IgD-negative memory B cell (primary cell): ENCODE data around the gene SNX25. TPM values are rescaled to one million over a fixed set of nuclear protein-coding genes. Genes with fewer than 3 reads are reported as not detected.
A peak's percentile ranks its signal among the peaks of the same experiment; 100 is the strongest.
"Not testable (repeated sequence)": the region's sequence is repeated elsewhere in the genome, so short reads cannot be mapped to it uniquely, and the experiment has no call there.

Experiments used
- H3K27ac Mint-ChIP-seq, 3 donors: one replicate each; pipeline ENCODE4 v1.8.0; 2020 to 2022; ENCODE audit warnings: mild to moderate bottlenecking in 3 of 3, mixed read lengths in 3 of 3, moderate library complexity in 1 of 3
- H3K27me3 Mint-ChIP-seq: one replicate; pipeline ENCODE4 v1.8.0; 2021; ENCODE audit warnings: mixed read lengths
- H3K36me3 Mint-ChIP-seq: one replicate; pipeline ENCODE4 v1.8.0; 2020; ENCODE audit warnings: mild to moderate bottlenecking, mixed read lengths
- H3K4me1 Mint-ChIP-seq, 3 donors: one replicate each; pipeline ENCODE4 v1.8.0; 2020 to 2022; ENCODE audit warnings: mixed read lengths in 3 of 3, mild to moderate bottlenecking in 1 of 3
- H3K4me3 Mint-ChIP-seq, 4 donors: one replicate each; pipeline ENCODE4 v1.8.0; 2020 to 2022; ENCODE audit warnings: mild to moderate bottlenecking in 4 of 4, mixed read lengths in 4 of 4, moderate library complexity in 3 of 4
- H3K9me3 Mint-ChIP-seq, 3 donors: one replicate each; pipeline ENCODE4 v1.8.0; 2020 to 2021; ENCODE audit warnings: mixed read lengths in 3 of 3, mild to moderate bottlenecking in 1 of 3
- polyA plus RNA-seq: library from polyadenylated mRNA; unstranded; fragments of 300-500 nt; fragmentation: Illumina TruSeq; gene quantifications from one replicate; pipeline ENCODE4 v1.2.3, GENCODE V29; 2021

The SNX25 gene
- polyA plus RNA-seq, 1 donor from 2014 or later, result 24.4 TPM

- Mint-ChIP-seq H3K27me3 (no peaks in the 10 kb centered on the region), H3K4me1 (peaks cover 22 to 37% (median 37%) of the 10 kb centered on the region in 3 donors), H3K9me3 (peaks cover 0 to 5% (median 0%) of the 10 kb centered on the region in 3 donors), H3K27ac (peak overlapping the region in 2 of 3 donors; percentile 10 to 53), H3K36me3 (no peaks in the 10 kb centered on the region), H3K4me3 (no peak overlapping the region)
These were observed 25.9 kb downstream of the SNX25 start for GRCh38 chr4:185235119-185235842.

- Mint-ChIP-seq H3K4me3 (no peak overlapping the region), H3K36me3 (no peaks in the 10 kb centered on the region), H3K4me1 (peaks cover 22 to 37% (median 37%) of the 10 kb centered on the region in 3 donors), H3K9me3 (peaks cover 0 to 5% (median 0%) of the 10 kb centered on the region in 3 donors), H3K27ac (peak overlapping the region in 1 of 3 donors; percentile 53), H3K27me3 (no peaks in the 10 kb centered on the region)
These were observed 26.6 kb downstream of the SNX25 start for GRCh38 chr4:185235843-185236503.

- H3K4me3 Mint-ChIP-seq, result no peak overlapping the region
- peaks cover 0 to 5% (median 0%) of the 10 kb centered on the region in 3 donors for H3K9me3 Mint-ChIP-seq
- H3K4me1 Mint-ChIP-seq, result peaks cover 19 to 35% (median 32%) of the 10 kb centered on the region in 3 donors
- H3K27me3 Mint-ChIP-seq, result no peaks in the 10 kb centered on the region
- H3K36me3 Mint-ChIP-seq, result no peaks in the 10 kb centered on the region
- peak overlapping the region in 1 of 3 donors; percentile 19 for H3K27ac Mint-ChIP-seq
These were observed 27.8 kb downstream of the SNX25 start for GRCh38 chr4:185237175-185237574.

GRCh38 chr4:185238215-185238681 lies 28.9 kb downstream of the SNX25 start:
- Mint-ChIP-seq H3K36me3 (no peaks in the 10 kb centered on the region), H3K4me1 (peaks cover 18 to 35% (median 25%) of the 10 kb centered on the region in 3 donors), H3K27ac (peak overlapping the region in 1 of 3 donors; percentile 50), H3K27me3 (no peaks in the 10 kb centered on the region), H3K9me3 (peaks cover 0 to 5% (median 0%) of the 10 kb centered on the region in 3 donors), H3K4me3 (peak overlapping the region in 2 of 4 donors; percentile 47 to 56)

- peaks cover 0 to 5% (median 0%) of the 10 kb centered on the region in 3 donors for H3K9me3 Mint-ChIP-seq
- H3K36me3 Mint-ChIP-seq, result no peaks in the 10 kb centered on the region
- no peak overlapping the region for H3K27ac Mint-ChIP-seq
- H3K27me3 Mint-ChIP-seq, result no peaks in the 10 kb centered on the region
- peak overlapping the region in 1 of 4 donors; percentile 34 for H3K4me3 Mint-ChIP-seq
- peaks cover 20 to 40% (median 27%) of the 10 kb centered on the region in 3 donors for H3K4me1 Mint-ChIP-seq
These were observed 29.4 kb downstream of the SNX25 start for GRCh38 chr4:185238750-185239149.

- not testable (repeated sequence) for H3K27ac Mint-ChIP-seq, H3K4me3 Mint-ChIP-seq, H3K9me3 Mint-ChIP-seq, H3K36me3 Mint-ChIP-seq, H3K27me3 Mint-ChIP-seq
- H3K4me1 Mint-ChIP-seq, result peaks cover 13 to 44% (median 27%) of the 10 kb centered on the region in 3 donors
These were observed 31.1 kb downstream of the SNX25 start for GRCh38 chr4:185240486-185240885.

GRCh38 chr4:185242749-185243533 lies 33.5 kb downstream of the SNX25 start:
- H3K9me3 Mint-ChIP-seq, result peaks cover 0 to 5% (median 0%) of the 10 kb centered on the region in 3 donors
- H3K27me3 Mint-ChIP-seq, result no peaks in the 10 kb centered on the region
- peak overlapping the region; percentile 45 to 72 (median 59) for H3K27ac Mint-ChIP-seq
- H3K4me3 Mint-ChIP-seq, result peak overlapping the region in 1 of 4 donors; percentile 74
- peaks cover 23 to 49% (median 24%) of the 10 kb centered on the region in 3 donors for H3K4me1 Mint-ChIP-seq
- no peaks in the 10 kb centered on the region for H3K36me3 Mint-ChIP-seq

GRCh38 chr4:185243879-185244278 lies 34.5 kb downstream of the SNX25 start:
- Mint-ChIP-seq H3K27ac (peak overlapping the region in 2 of 3 donors; percentile 31 to 72), H3K36me3 (peaks cover 3% of the 10 kb centered on the region), H3K4me3 (no peak overlapping the region), H3K4me1 (peaks cover 21 to 43% (median 21%) of the 10 kb centered on the region in 3 donors), H3K9me3 (no peaks in the 10 kb centered on the region), H3K27me3 (no peaks in the 10 kb centered on the region)

GRCh38 chr4:185244763-185245162 lies 35.4 kb downstream of the SNX25 start:
- Mint-ChIP-seq H3K27me3 (no peaks in the 10 kb centered on the region), H3K36me3 (peaks cover 3% of the 10 kb centered on the region), H3K4me3 (no peak overlapping the region), H3K27ac (no peak overlapping the region), H3K9me3 (no peaks in the 10 kb centered on the region), H3K4me1 (peaks cover 25 to 51% (median 28%) of the 10 kb centered on the region in 3 donors)

GRCh38 chr4:185246453-185246852 lies 37.1 kb downstream of the SNX25 start:
- peaks cover 33 to 55% (median 34%) of the 10 kb centered on the region in 3 donors for H3K4me1 Mint-ChIP-seq
- H3K36me3 Mint-ChIP-seq, result peaks cover 3% of the 10 kb centered on the region
- peak overlapping the region in 1 of 3 donors; percentile 84 for H3K27ac Mint-ChIP-seq
- H3K4me3 Mint-ChIP-seq, result peak overlapping the region in 1 of 4 donors; percentile 20
- no peaks in the 10 kb centered on the region for H3K9me3 Mint-ChIP-seq
- H3K27me3 Mint-ChIP-seq, result no peaks in the 10 kb centered on the region

- Mint-ChIP-seq H3K36me3 (peaks cover 3% of the 10 kb centered on the region), H3K27ac (peak overlapping the region in 1 of 3 donors; percentile 84), H3K9me3 (no peaks in the 10 kb centered on the region), H3K4me1 (peaks cover 37 to 51% (median 39%) of the 10 kb centered on the region in 3 donors), H3K4me3 (no peak overlapping the region), H3K27me3 (no peaks in the 10 kb centered on the region)
These were observed 37.8 kb downstream of the SNX25 start for GRCh38 chr4:185247151-185247550.

- Mint-ChIP-seq H3K36me3 (peaks cover 7% of the 10 kb centered on the region), H3K27ac (peak overlapping the region in 2 of 3 donors; percentile 24 to 59), H3K27me3 (no peaks in the 10 kb centered on the region), H3K4me3 (no peak overlapping the region), H3K4me1 (peaks cover 38 to 48% (median 40%) of the 10 kb centered on the region in 3 donors), H3K9me3 (no peaks in the 10 kb centered on the region)
These were observed 39.1 kb downstream of the SNX25 start for GRCh38 chr4:185248393-185249039.

GRCh38 chr4:185249105-185249504 lies 39.7 kb downstream of the SNX25 start:
- H3K27ac Mint-ChIP-seq, result peak overlapping the region in 2 of 3 donors; percentile 24 to 59
- H3K36me3 Mint-ChIP-seq, result peaks cover 9% of the 10 kb centered on the region
- no peaks in the 10 kb centered on the region for H3K27me3 Mint-ChIP-seq
- no peak overlapping the region for H3K4me3 Mint-ChIP-seq
- H3K4me1 Mint-ChIP-seq, result peaks cover 39 to 46% (median 41%) of the 10 kb centered on the region in 3 donors
- no peaks in the 10 kb centered on the region for H3K9me3 Mint-ChIP-seq

GRCh38 chr4:185254434-185254833 lies 45.0 kb downstream of the SNX25 start:
- peak overlapping the region in 2 of 3 donors; percentile 32 to 43 for H3K27ac Mint-ChIP-seq
- peaks cover 8% of the 10 kb centered on the region for H3K36me3 Mint-ChIP-seq

More at GRCh38 chr4:185254434-185254833, 45.0 kb downstream of the SNX25 start:
- H3K9me3 Mint-ChIP-seq, result no peaks in the 10 kb centered on the region
- H3K27me3 Mint-ChIP-seq, result no peaks in the 10 kb centered on the region
- peak overlapping the region in 1 of 4 donors; percentile 9 for H3K4me3 Mint-ChIP-seq
- H3K4me1 Mint-ChIP-seq, result peaks cover 40 to 45% (median 42%) of the 10 kb centered on the region in 3 donors
